Smooth muscle cell (in vitro differentiated cells): Measurements from ENCODE around the gene BMERB1. TPM values are rescaled to one million over a fixed set of nuclear protein-coding genes. Genes with fewer than 3 reads are reported as not detected.

Experiments used
- DNase-seq: peaks from one replicate; lab custom pipeline; 2025; ENCODE audit not compliant: unreplicated experiment; lab: John Stamatoyannopoulos, UW
- H2AFZ ChIP-seq: fragments of 200-600 bp; sonication (generic); 2 replicates; pipeline ENCODE4 v1.6.0; 2016; ENCODE audit warnings: antibody characterized with exemption, low read depth, mild to moderate bottlenecking
- H3F3A ChIP-seq: fragments of 200-600 bp; sonication (generic); 2 replicates; pipeline ENCODE4 v1.6.0; 2017; ENCODE audit warnings: antibody characterized with exemption, low read depth
- H3K27ac ChIP-seq: fragments of 200-600 bp; sonication (generic); 2 replicates; pipeline ENCODE4 v1.5.1; 2016; ENCODE audit warnings: low read depth, mild to moderate bottlenecking
- H3K27me3 ChIP-seq: fragments of 200-600 bp; sonication (generic); 2 replicates; pipeline ENCODE4 v1.6.1; 2016; ENCODE audit warnings: low read depth, mild to moderate bottlenecking
- H3K36me3 ChIP-seq: fragments of 200-600 bp; sonication (generic); 2 replicates; pipeline ENCODE4 v1.5.1; 2016; ENCODE audit warnings: low read depth
- H3K4me1 ChIP-seq: fragments of 200-600 bp; sonication (generic); 2 replicates; pipeline ENCODE4 v1.5.1; 2016; ENCODE audit warnings: low read depth
- H3K4me2 ChIP-seq: fragments of 200-600 bp; sonication (generic); 2 replicates; pipeline ENCODE4 v1.6.0; 2016; ENCODE audit warnings: mild to moderate bottlenecking
- H3K4me3 ChIP-seq: fragments of 200-600 bp; sonication (generic); 2 replicates; pipeline ENCODE4 v1.5.1; 2016; ENCODE audit warnings: mild to moderate bottlenecking
- H3K79me2 ChIP-seq: fragments of 200-600 bp; sonication (generic); 2 replicates; pipeline ENCODE4 v1.6.0; 2016; ENCODE audit warnings: low read depth, mild to moderate bottlenecking
- H3K9ac ChIP-seq: fragments of 200-600 bp; sonication (generic); 2 replicates; pipeline ENCODE4 v1.6.0; 2016; ENCODE audit warnings: low read depth
- H3K9me3 ChIP-seq: fragments of 200-600 bp; sonication (generic); replicated peaks from 2 replicates; pipeline ENCODE4 v1.5.1; 2016; ENCODE audit warnings: low read depth
- H4K20me1 ChIP-seq: fragments of 200-600 bp; sonication (generic); 2 replicates; pipeline ENCODE4 v1.6.0; 2016; ENCODE audit warnings: low read depth
- CTCF ChIP-seq: fragments of 200-600 bp; sonication (generic); IDR thresholded peaks from 2 replicates; pipeline ENCODE4 v1.5.1; 2017; ENCODE audit warnings: borderline replicate concordance, mild to moderate bottlenecking, antibody characterized with exemption; ENCODE audit not compliant: insufficient read depth, poor library complexity, severe bottlenecking
- WGBS: methylation state at CpG from one replicate; pipeline ENCODE4 v1.1.7; 2016; ENCODE audit warnings: low lambda C conversion rate; 5-methylcytosine and 5-hydroxymethylcytosine counted together
- polyA plus RNA-seq: library from polyadenylated mRNA; unstranded; fragments of >200 nt; fragmentation: Nextera tagmentation; extraction: Ambion mirVana; gene quantifications from 2 replicates; pipeline ENCODE4 v1.2.1, GENCODE V29; 2016
- total RNA-seq: library from RNA; depleted of rRNA; stranded (reverse); fragments of >200 nt; gene quantifications from 2 replicates; pipeline ENCODE4 v1.2.3, GENCODE V29; 2014

Gene BMERB1
- total and polyA plus RNA-seq, 2 experiments from 2014 or later = 16.5 to 20.0 TPM

- Histone ChIP-seq H2AFZ (no peak overlapping the region), H3K27me3 (no peaks in the 10 kb centered on the region), H3F3A (no peaks in the 10 kb centered on the region), H3K79me2 (no peaks in the 10 kb centered on the region), H3K9me3 (peaks cover 13% of the 10 kb centered on the region), H3K4me3 (no peak overlapping the region), H4K20me1 (no peaks in the 10 kb centered on the region), H3K9ac (no peak overlapping the region), H3K4me2 (no peak overlapping the region), H3K36me3 (peaks cover 11% of the 10 kb centered on the region), H3K4me1 (no peaks in the 10 kb centered on the region), H3K27ac (no peak overlapping the region)
- no peak for TF ChIP-seq CTCF
- 91% methylated on average over 4 of the region's 4 CpGs for WGBS
- DNase-seq = no peak
Observed at GRCh38 chr16:15583526-15583925, 149.1 kb downstream of the BMERB1 start.

- no peak for TF ChIP-seq CTCF
Observed at GRCh38 chr16:15585956-15586355, 151.6 kb downstream of the BMERB1 start.

GRCh38 chr16:15586716-15587115 lies 152.3 kb downstream of the BMERB1 start:
- Histone ChIP-seq H3K9ac (no peak overlapping the region), H3K4me1 (no peaks in the 10 kb centered on the region), H3K4me3 (no peak overlapping the region), H3K27ac (no peak overlapping the region), H2AFZ (no peak overlapping the region), H3K79me2 (no peaks in the 10 kb centered on the region), H3K27me3 (no peaks in the 10 kb centered on the region), H3F3A (no peaks in the 10 kb centered on the region), H3K9me3 (peaks cover 13% of the 10 kb centered on the region), H4K20me1 (no peaks in the 10 kb centered on the region), H3K36me3 (peaks cover 11% of the 10 kb centered on the region), H3K4me2 (no peak overlapping the region)
- no peak for DNase-seq
- TF ChIP-seq CTCF = no peak
- WGBS = 95% methylated on average over 12 of the region's 12 CpGs

More at GRCh38 chr16:15585956-15586355, 151.6 kb downstream of the BMERB1 start:
- H2AFZ ChIP-seq = no peak overlapping the region
- H3F3A ChIP-seq = no peaks in the 10 kb centered on the region
- H3K79me2 ChIP-seq = no peaks in the 10 kb centered on the region
- no peak overlapping the region for H3K4me3 ChIP-seq
- no peak overlapping the region for H3K4me2 ChIP-seq
- H3K9me3 ChIP-seq = peaks cover 13% of the 10 kb centered on the region
- no peaks in the 10 kb centered on the region for H3K27me3 ChIP-seq
- no peak overlapping the region for H3K27ac ChIP-seq
- no peak for DNase-seq
- no peak overlapping the region for H3K9ac ChIP-seq
- WGBS = 82% methylated on average over 1 of the region's 1 CpG
- no peaks in the 10 kb centered on the region for H3K4me1 ChIP-seq
- peaks cover 11% of the 10 kb centered on the region for H3K36me3 ChIP-seq
- no peaks in the 10 kb centered on the region for H4K20me1 ChIP-seq

GRCh38 chr16:15587152-15587825 lies 152.9 kb downstream of the BMERB1 start:
- H2AFZ ChIP-seq = no peak overlapping the region
- DNase-seq = no peak
- H3K27ac ChIP-seq = no peak overlapping the region
- H3K36me3 ChIP-seq = peaks cover 11% of the 10 kb centered on the region
- WGBS = 99% methylated on average over 17 of the region's 17 CpGs
- TF ChIP-seq CTCF = no peak
- no peaks in the 10 kb centered on the region for H4K20me1 ChIP-seq
- H3K79me2 ChIP-seq = no peaks in the 10 kb centered on the region
- H3K4me2 ChIP-seq = no peak overlapping the region
- no peak overlapping the region for H3K4me3 ChIP-seq
- no peaks in the 10 kb centered on the region for H3K27me3 ChIP-seq
- no peaks in the 10 kb centered on the region for H3F3A ChIP-seq
- H3K4me1 ChIP-seq = no peaks in the 10 kb centered on the region
- H3K9me3 ChIP-seq = peaks cover 13% of the 10 kb centered on the region
- H3K9ac ChIP-seq = no peak overlapping the region
